Esophagus muscularis mucosa (tissue), 3 donors: ENCODE results near the gene CALR.

Experiments used
- POLR2A ChIP-seq: fragments of 450-650 bp; IDR thresholded peaks from one replicate; pipeline ENCODE4 v1.6.1; 2017; ENCODE audit warnings: antibody characterized with exemption, moderate library complexity, mild to moderate bottlenecking, low read depth
- POLR2AphosphoS5 ChIP-seq, 2 donors: sonication (generic); formaldehyde crosslinking; IDR thresholded peaks; one replicate each; pipeline ENCODE4 v1.6.1; 2017; ENCODE audit warnings: antibody characterized with exemption in 2 of 2
- TF ChIP-seq, protein P1 (sequence below), 3 experiments: fragments of 200-600 bp in 2 of 3; fragments of 450-650 bp in 1 of 3; sonication (generic) in 2 of 3; IDR thresholded peaks; one replicate each; pipeline ENCODE4 v1.5.1; 2017 to 2019; ENCODE audit warnings: antibody characterized with exemption in 3 of 3, mild to moderate bottlenecking in 2 of 3, moderate library complexity in 1 of 3

GRCh38 chr19:12899891-12900518 is 38.4 kb upstream of the CALR start:
- TF ChIP-seq POLR2A (no peak), POLR2AphosphoS5 (IDR thresholded peaks at IDR 0.05) (no peak)
- TF ChIP-seq, protein P1, sequence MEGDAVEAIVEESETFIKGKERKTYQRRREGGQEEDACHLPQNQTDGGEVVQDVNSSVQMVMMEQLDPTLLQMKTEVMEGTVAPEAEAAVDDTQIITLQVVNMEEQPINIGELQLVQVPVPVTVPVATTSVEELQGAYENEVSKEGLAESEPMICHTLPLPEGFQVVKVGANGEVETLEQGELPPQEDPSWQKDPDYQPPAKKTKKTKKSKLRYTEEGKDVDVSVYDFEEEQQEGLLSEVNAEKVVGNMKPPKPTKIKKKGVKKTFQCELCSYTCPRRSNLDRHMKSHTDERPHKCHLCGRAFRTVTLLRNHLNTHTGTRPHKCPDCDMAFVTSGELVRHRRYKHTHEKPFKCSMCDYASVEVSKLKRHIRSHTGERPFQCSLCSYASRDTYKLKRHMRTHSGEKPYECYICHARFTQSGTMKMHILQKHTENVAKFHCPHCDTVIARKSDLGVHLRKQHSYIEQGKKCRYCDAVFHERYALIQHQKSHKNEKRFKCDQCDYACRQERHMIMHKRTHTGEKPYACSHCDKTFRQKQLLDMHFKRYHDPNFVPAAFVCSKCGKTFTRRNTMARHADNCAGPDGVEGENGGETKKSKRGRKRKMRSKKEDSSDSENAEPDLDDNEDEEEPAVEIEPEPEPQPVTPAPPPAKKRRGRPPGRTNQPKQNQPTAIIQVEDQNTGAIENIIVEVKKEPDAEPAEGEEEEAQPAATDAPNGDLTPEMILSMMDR (IDR thresholded peaks at IDR 0.05): no peak
